GM18868 (cell line): Measurements from ENCODE around the gene GABRG3.
"Not testable (repeated sequence)": the region's sequence is repeated elsewhere in the genome, so short reads cannot be mapped to it uniquely, and the experiment has no call there.

Experiments
- ATAC-seq: cut with Tn5 transposase; IDR thresholded peaks from one replicate; pipeline ENCODE4 v1.9.1; 2021; ENCODE audit warnings: mild to moderate bottlenecking, moderate library complexity; ENCODE audit not compliant: unreplicated experiment

GABRG3 gene

GRCh38 chr15:26985050-26985449 is 14.1 kb downstream of the GABRG3 start:
- no peak for ATAC-seq

DNA sequence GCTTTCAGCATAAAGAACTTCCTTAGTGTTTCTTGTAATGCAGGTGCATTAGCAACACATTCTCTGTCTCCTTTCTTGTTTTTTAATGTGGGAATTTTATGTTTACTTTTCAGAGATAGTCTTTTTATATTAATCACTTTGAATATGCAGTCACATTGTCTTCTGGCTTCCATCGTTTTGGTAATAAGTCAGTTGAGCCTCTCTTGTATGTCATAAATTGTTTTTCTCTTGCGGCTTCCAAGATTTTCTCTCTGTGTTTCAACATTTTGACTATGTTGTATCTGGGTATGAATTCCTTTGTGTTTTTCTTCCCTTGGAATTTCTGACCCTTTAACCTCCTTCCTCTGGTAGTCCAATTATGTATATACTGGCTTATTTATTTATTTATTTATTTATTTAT is 25.3 kb downstream of the GABRG3 start:
- no peak for ATAC-seq

GRCh38 chr15:27003003-27003402 is 32.0 kb downstream of the GABRG3 start:
- not testable (repeated sequence) for ATAC-seq

DNA sequence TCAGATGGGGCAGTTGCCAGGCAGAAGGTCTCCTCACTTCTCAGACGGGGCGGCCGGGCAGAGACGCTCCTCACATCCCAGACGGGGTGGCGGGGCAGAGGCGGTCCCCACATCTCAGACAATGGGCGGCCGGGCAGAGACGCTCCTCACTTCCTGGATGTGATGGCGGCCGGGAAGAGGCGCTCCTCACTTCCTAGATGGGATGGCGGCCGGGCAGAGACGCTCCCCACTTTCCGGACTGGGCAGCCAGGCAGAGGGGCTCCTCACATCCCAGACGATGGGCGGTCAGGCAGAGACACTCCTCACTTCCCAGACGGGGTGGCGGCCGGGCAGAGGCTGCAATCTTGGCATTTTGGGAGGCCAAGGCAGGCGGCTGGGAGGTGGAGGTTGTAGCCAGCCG is 33.2 kb downstream of the GABRG3 start:
- not testable (repeated sequence) for ATAC-seq

- peak; percentile 99 for ATAC-seq
These were observed 46.3 kb downstream of the GABRG3 start for GRCh38 chr15:27017168-27017809.

- ATAC-seq: no peak
These were observed 48.7 kb downstream of the GABRG3 start for GRCh38 chr15:27019687-27020086.

GRCh38 chr15:27025481-27025966 is 54.5 kb downstream of the GABRG3 start:
- ATAC-seq: no peak

GRCh38 chr15:27027229-27027628 is 56.2 kb downstream of the GABRG3 start:
- no peak for ATAC-seq

GRCh38 chr15:27028858-27029477 is 58.0 kb downstream of the GABRG3 start:
- ATAC-seq: no peak

- no peak for ATAC-seq
These were observed 65.2 kb downstream of the GABRG3 start for GRCh38 chr15:27036210-27036609.

DNA sequence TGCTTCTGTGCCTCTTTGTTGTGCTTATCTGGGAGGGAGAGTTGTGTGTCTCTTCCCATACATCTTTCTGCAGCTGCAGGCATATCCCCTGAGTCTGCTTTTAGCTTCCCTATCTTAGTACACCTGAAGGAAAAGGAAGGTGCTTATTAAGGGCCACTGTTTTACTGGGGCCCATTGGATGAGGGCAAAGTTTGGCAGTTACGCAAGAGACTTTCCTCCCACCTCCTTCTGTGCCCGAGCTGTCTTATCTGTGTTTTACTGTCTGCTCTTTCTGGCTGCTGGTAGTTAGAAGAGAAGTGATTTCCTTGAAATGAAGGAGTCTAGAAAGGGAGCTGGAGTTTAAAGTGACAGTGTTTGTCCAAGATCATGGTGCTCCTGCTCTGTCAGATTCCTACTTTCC is 66.5 kb downstream of the GABRG3 start:
- ATAC-seq: no peak

- ATAC-seq: no peak
These were observed 68.2 kb downstream of the GABRG3 start for GRCh38 chr15:27039152-27039551.

GRCh38 chr15:27042230-27042629 is 71.2 kb downstream of the GABRG3 start:
- no peak for ATAC-seq

DNA sequence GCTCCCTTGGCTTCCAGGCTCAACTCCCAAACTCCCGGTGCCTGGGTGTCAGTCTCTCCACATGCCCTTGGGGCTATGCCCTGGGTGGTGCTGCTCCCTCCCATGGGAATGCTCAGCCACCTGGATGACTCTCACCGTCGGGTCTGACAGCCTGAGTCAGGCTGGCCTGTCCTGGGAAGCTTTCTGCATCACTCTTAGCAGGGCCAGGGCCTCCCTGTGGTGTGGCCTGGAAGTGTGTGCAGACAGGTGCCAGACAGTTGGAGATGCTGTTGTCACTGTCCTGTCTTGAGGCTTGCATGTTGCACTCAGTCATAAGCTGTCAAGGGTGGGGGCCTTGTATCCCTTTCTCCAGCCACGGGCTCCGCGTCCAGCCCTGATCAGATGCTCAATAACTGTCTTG is 71.7 kb downstream of the GABRG3 start:
- no peak for ATAC-seq

DNA sequence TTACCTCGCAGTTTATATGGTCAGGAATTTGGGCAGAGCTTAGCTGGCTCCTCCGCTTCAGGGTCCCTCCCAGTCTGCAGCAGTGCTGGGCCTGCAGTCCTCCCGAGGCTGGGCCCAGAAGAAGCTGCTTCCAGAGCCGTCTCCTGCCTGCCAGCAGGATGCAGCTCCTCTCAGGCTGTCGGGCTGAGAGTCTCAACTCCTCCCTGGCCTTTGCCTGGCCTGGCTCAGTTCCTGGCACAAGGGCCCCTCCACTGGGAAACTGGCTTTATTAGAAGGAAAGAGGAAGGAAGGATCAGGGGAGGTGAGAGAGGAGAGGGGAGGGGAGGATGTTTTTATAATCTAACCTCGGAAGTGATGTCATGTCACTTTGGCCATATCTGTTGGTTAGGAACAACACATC is 72.8 kb downstream of the GABRG3 start:
- no peak for ATAC-seq

DNA sequence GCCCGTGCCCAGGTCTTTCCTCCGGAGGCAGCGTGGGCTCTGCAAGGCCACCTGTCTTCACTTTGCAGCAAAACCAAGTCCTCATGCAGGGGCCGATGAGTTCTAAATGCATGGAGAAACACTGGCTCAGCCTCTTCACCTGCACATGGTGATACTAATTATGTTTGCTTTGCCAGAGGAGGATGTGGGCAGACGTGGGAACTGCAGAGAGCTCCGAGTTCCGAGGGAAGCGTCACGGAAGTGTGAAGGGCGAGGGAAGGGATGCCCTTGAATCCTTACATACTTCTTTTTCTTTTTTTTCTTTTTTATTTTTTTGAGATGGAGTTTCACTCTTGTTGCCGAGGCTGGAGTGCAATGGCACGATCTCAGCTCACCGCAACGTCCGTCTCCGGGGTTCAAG is 74.8 kb downstream of the GABRG3 start:
- ATAC-seq: no peak

GRCh38 chr15:27046880-27047279 is 75.9 kb downstream of the GABRG3 start:
- no peak for ATAC-seq

- ATAC-seq: no peak
These were observed 79.2 kb downstream of the GABRG3 start for GRCh38 chr15:27050163-27050562.

DNA sequence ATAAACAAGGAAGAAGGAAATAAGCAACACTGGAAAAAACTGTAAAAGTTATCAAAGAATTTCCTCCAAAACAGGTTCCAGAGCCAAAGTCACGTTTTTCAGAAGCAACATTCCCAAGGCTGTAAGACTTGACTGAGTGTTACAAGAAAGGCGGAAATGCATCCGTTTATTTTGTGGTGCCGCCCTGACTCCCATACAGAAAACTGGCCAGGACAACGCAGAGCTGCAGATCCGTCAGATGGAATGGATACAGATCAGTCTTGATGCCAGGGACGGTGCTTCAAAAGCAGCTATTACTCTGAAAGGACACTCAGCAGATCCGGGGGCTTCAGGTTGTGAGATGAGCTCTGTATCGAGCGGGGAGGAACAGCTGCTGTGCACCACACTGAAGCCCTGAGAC is 83.4 kb downstream of the GABRG3 start:
- ATAC-seq: no peak

- ATAC-seq: no peak
These were observed 87.1 kb downstream of the GABRG3 start for GRCh38 chr15:27057904-27058645.

DNA sequence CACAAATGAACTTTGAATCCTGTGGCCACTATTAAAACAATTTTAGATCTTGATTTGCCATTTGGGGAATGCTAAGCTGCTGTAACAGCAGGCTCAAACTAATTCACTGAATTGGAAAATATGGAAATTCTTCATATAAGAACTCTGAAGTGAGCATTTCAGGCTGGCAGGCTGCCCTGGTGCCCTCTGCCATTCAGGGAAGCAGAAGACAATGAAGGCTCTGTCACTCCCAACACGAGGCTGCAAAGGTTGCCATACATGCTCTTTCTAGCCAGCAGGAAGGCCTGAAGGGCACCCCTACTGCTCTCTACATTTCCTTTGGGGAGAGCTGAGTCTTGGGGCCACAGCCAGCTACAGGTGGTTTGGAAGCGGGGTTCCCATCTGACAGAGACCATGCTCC is 88.0 kb downstream of the GABRG3 start:
- ATAC-seq: no peak

GRCh38 chr15:27059610-27060202 is 88.7 kb downstream of the GABRG3 start:
- peak; percentile 89 for ATAC-seq
